Activated CD8-positive, alpha-beta T cell treated with anti-CD3 and anti-CD28 coated beads for 36 hours (primary cell): ENCODE measurements around the gene SLC25A33. TPM values are rescaled to one million over a fixed set of nuclear protein-coding genes. Genes with fewer than 3 reads are reported as not detected.

Experiments
- ATAC-seq: fragments of 200-7000 bp; cut with Tn5 transposase; one replicate; pipeline ENCODE4 v1.10.0; 2021; ENCODE audit warnings: mild to moderate bottlenecking, moderate library complexity
- CTCF ChIA-PET: fragments of 350-600 bp; sonication (Branson Sonifier 250); formaldehyde crosslinking; loops from one replicate; lab custom pipeline; 2021; ENCODE audit warnings: antibody characterized with exemption; lab: Charles Lee
- POLR2A ChIA-PET: fragments of 350-600 bp; sonication (Branson Sonifier 250); formaldehyde crosslinking; loops from one replicate; lab custom pipeline; 2021; ENCODE audit warnings: antibody characterized with exemption; lab: Charles Lee
- DNase-seq: peaks from one replicate; pipeline ENCODE4 v3.0.0-alpha.2; 2020
- H3K27ac Mint-ChIP-seq: one replicate; pipeline ENCODE4 v1.8.0; 2021; ENCODE audit warnings: mild to moderate bottlenecking, mixed read lengths
- H3K27me3 Mint-ChIP-seq: one replicate; pipeline ENCODE4 v1.8.0; 2021; ENCODE audit warnings: mixed read lengths
- H3K36me3 Mint-ChIP-seq: one replicate; pipeline ENCODE4 v1.8.0; 2021; ENCODE audit warnings: low read depth, mixed read lengths
- H3K4me1 Mint-ChIP-seq: one replicate; pipeline ENCODE4 v1.8.0; 2021; ENCODE audit warnings: low read depth, mixed read lengths
- H3K4me3 Mint-ChIP-seq: one replicate; pipeline ENCODE4 v1.8.0; 2021; ENCODE audit warnings: mild to moderate bottlenecking, moderate library complexity, mixed read lengths
- H3K9me3 Mint-ChIP-seq: one replicate; pipeline ENCODE4 v1.8.0; 2021; ENCODE audit warnings: mixed read lengths
- intact Hi-C: fragments of 100-400 bp; cut with micrococcal nuclease; formaldehyde crosslinking; loops from one replicate; pipeline ENCODE4 v1.10.0; 2022
- total RNA-seq, 2 experiments: library from RNA; stranded (reverse); gene quantifications; one replicate each; pipeline ENCODE4 v1.2.3, GENCODE V29; 2021
- TF ChIP-seq, protein P1 (sequence below): fragments of 200-600 bp; IDR thresholded peaks from one replicate; pipeline ENCODE4 v1.8.0; 2022; ENCODE audit warnings: antibody characterized with exemption, mild to moderate bottlenecking

The SLC25A33 gene
- total RNA-seq, 2 experiments from 2014 or later, result 5.7 to 5.9 TPM

GRCh38 chr1:9629445-9630201 lies 90.4 kb downstream of the SLC25A33 start:
- Mint-ChIP-seq H3K4me3 (peak overlapping the region; percentile 98), H3K27ac (peak overlapping the region; percentile 96), H3K9me3 (no peaks in the 10 kb centered on the region), H3K36me3 (peaks cover 58% of the 10 kb centered on the region), H3K27me3 (no peaks in the 10 kb centered on the region), H3K4me1 (peaks cover 46% of the 10 kb centered on the region)
- TF ChIP-seq, protein P1, sequence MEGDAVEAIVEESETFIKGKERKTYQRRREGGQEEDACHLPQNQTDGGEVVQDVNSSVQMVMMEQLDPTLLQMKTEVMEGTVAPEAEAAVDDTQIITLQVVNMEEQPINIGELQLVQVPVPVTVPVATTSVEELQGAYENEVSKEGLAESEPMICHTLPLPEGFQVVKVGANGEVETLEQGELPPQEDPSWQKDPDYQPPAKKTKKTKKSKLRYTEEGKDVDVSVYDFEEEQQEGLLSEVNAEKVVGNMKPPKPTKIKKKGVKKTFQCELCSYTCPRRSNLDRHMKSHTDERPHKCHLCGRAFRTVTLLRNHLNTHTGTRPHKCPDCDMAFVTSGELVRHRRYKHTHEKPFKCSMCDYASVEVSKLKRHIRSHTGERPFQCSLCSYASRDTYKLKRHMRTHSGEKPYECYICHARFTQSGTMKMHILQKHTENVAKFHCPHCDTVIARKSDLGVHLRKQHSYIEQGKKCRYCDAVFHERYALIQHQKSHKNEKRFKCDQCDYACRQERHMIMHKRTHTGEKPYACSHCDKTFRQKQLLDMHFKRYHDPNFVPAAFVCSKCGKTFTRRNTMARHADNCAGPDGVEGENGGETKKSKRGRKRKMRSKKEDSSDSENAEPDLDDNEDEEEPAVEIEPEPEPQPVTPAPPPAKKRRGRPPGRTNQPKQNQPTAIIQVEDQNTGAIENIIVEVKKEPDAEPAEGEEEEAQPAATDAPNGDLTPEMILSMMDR, result no peak
- peak; percentile 59 for ATAC-seq
- peak; percentile 91 for DNase-seq
- CTCF ChIA-PET, result interaction anchor here (1.0 to 8.1 kb wide), 12 partner anchors 9 to 239 kb away, joined by 4 to 160 read pairs (median 28); partner anchors contain the start of gene PIK3CD
- POLR2A ChIA-PET, result interaction anchor here (1.0 to 17.1 kb wide), 13 partner anchors 13 to 192 kb away, joined by 3 to 335 read pairs (median 6); partner anchors contain the start of gene PIK3CD
- intact Hi-C loops, result loop anchor here (1.0 to 5.0 kb wide), 5 partner anchors 23 to 238 kb away; no protein-coding TSS in a partner anchor

DNA sequence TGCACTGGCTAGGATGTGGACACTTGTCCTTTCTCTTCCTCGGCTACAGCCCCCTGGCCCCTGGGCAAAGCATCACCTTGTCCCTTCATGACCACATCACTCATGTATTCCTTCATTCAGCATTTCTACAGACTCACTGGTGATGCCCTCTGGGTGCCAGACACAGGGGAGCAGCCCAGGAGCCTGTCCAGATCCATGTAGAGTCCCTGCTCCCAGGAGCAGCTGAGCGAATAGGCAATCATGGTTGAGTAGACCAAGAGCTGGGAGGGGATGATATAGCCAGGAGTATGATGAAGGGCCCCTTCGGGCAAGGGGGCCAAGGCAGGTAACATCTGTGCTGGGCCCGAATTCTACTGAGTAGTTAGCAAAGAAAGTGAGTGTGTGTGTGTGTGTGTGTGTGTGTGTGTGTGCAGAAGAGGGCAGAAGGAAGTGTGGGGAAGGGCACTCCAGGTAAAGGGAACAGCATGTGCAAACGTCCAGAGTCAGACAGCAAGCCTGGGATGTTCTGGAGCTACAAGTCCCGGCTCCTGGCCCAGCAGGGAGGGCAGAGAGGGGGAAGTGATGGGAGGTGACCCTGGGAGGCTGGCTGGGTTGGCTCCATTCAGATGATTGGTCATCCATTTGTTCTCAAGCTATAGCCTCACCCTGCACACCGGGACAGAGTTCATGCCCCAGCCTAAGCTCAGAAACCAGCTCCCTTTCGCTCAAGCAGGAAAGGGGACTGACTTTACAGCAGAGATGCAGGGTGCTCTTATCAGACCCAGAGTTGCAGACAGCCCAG lies 91.3 kb downstream of the SLC25A33 start:
- intact Hi-C loops, result no loop called here
- peak overlapping the region; percentile 96 for H3K27ac Mint-ChIP-seq
- peaks cover 67% of the 10 kb centered on the region for H3K36me3 Mint-ChIP-seq
- POLR2A ChIA-PET, result interaction anchor here (1.0 to 17.1 kb wide), 10 partner anchors 12 to 99 kb away, joined by 3 to 335 read pairs (median 6); partner anchors contain the start of gene PIK3CD
- CTCF ChIA-PET, result interaction anchor here (0.8 to 8.1 kb wide), 13 partner anchors 11 to 149 kb away, joined by 3 to 160 read pairs (median 4); partner anchors contain the start of gene PIK3CD
- H3K27me3 Mint-ChIP-seq, result no peaks in the 10 kb centered on the region
- H3K4me1 Mint-ChIP-seq, result peaks cover 55% of the 10 kb centered on the region
- TF ChIP-seq, protein P1, result no peak
- H3K4me3 Mint-ChIP-seq, result peak overlapping the region; percentile 98
- peak; percentile 32 for DNase-seq
- ATAC-seq, result no peak
- no peaks in the 10 kb centered on the region for H3K9me3 Mint-ChIP-seq

DNA sequence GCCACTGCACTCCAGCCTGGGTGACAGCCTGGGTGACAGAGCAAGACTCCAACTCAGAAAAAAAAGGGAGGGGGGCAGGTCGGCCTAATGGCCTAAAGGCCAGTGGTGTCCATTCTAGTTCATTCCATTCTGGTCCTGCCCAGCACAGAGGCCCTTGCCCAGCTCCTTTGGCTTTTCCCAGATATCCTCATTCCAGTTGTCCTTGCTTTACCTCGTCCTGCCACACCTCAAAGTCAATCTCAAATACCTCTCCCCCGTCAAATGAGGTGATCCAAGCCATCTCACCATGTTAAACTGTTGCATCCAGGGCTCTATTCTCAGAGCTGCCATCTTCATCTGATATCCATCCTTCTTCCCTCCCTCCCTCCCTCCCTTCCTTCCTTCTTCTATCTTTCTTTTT lies 92.3 kb downstream of the SLC25A33 start:
- peaks cover 52% of the 10 kb centered on the region for H3K4me1 Mint-ChIP-seq
- no peaks in the 10 kb centered on the region for H3K27me3 Mint-ChIP-seq
- H3K36me3 Mint-ChIP-seq, result peaks cover 78% of the 10 kb centered on the region

DNA sequence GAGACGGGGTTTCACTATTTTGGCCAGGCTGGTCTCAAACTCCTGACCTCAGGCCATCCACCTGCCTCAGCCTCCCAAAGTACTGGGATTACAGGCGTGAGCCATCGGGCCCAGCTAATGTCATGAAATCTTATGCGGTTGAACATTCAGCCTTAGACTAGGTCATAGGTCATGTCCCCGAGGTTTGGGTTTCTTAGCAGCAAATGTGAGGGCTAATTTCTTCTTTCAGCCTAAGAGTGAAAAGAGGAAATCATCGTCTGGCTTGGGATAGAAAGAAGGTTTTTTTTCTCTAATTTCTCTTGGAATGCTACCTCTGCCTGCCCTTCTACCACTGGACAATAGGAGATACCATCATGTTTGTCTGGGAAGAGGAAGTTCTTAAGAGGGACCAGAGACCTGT lies 94.2 kb downstream of the SLC25A33 start:
- POLR2A ChIA-PET, result interaction anchor here (1.0 to 17.1 kb wide), 3 partner anchors 9 to 83 kb away, joined by 4 to 335 read pairs (median 120); partner anchors contain the start of gene PIK3CD
- H3K9me3 Mint-ChIP-seq, result peaks cover 3% of the 10 kb centered on the region
- ATAC-seq (no peak), DNase-seq (no peak)
- H3K27me3 Mint-ChIP-seq, result no peaks in the 10 kb centered on the region
- peaks cover 89% of the 10 kb centered on the region for H3K36me3 Mint-ChIP-seq
- H3K4me1 Mint-ChIP-seq, result peaks cover 51% of the 10 kb centered on the region
- CTCF ChIA-PET, result interaction anchor here (1.2 kb wide), 1 partner anchor 17 kb away, joined by 3 read pairs; no protein-coding TSS in a partner anchor
- H3K4me3 Mint-ChIP-seq, result peak overlapping the region; percentile 98
- intact Hi-C loops, result no loop called here
- H3K27ac Mint-ChIP-seq, result peak overlapping the region; percentile 96
- TF ChIP-seq, protein P1, result no peak

More for the DNA sequence above, 92.3 kb downstream of the SLC25A33 start:
- ATAC-seq (no peak), DNase-seq (peak; percentile 45)
- ChIA-PET CTCF (interaction anchor here (0.9 to 8.1 kb wide), 8 partner anchors 10 to 148 kb away, joined by 3 to 160 read pairs (median 4); partner anchors contain the start of gene PIK3CD), POLR2A (interaction anchor here (1.2 to 17.1 kb wide), 7 partner anchors 11 to 98 kb away, joined by 3 to 335 read pairs (median 7); partner anchors contain the start of gene PIK3CD)
- intact Hi-C loops, result no loop called here
- Mint-ChIP-seq H3K27ac (peak overlapping the region; percentile 96), H3K9me3 (no peaks in the 10 kb centered on the region), H3K4me3 (peak overlapping the region; percentile 98)
- TF ChIP-seq, protein P1, result no peak
